ENCODE data around the gene GALNT1.

The GALNT1 gene

DNA sequence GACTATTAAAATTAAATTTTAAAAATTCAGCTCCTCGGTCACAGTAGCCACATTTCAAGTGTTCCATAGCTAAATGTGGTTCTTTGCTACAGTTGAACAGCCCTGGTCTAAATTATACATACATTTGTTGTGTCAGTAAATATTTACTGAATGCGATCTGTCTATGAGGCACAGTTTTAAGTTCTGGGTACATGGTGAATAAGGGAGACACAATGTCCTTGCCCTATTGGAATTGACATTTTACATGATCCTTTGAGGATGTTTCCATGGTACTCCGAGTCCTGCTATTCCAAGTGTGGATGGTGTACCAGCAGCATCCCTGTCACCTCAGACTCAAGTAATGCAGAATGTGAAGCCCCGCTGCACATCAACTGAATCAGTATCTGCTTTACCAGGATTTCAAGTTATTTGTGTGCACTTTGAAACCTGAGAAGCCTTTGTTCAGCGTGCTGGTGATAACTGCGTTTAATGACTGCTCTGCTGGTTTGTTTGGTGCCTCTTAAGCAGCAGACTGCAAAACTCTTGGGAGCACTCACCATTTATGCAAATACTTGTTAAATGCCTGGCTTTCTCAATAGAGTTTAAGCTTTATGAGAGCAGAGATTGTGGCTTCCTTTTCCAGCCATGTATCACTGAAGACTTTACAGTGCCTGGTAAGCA lies 1.5 kb downstream of the GALNT1 start:
- DNase-seq (ENCODE audit: low spot score) = peak; percentile 17

DNA sequence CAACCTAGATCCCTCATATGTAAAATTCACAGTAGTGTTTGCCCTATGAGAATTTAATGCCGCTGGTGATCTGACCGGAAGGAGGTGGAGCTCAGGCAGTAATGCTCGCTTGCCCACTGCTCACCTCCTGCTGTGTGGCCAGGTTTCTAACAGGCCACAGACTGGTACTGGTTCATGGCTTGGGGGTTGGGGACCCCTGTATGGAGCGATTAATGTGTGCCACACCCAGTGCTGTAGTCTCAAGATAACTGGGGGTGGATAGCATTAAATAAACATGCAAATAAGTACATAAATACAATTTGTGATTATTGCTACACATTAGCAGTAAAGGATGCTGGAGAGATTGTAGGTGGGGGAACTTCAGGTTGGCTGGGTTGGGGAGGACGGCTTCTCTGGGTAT lies 3.2 kb downstream of the GALNT1 start:
- DNase-seq (ENCODE audit: low spot score) = no peak

DNA sequence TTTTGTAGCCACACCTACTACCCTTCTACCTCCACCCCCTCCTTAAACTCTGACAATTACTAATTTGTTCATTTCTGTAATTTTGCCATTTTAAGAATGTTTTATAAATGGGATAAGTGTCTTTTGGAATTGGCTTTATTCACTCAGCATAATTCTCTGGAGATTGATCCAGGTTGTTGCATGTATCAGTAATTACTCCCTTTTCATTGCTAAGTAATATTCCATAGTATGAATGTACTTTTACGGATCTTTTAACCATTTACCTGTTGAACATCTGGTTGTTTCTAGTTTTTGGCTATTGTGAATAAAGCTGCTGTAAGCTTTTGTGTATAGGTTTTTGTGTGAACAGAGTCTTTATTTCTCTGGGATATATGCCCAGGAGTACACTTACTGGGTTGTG lies 4.1 kb downstream of the GALNT1 start:
- no peak for DNase-seq (ENCODE audit: low spot score)

DNA sequence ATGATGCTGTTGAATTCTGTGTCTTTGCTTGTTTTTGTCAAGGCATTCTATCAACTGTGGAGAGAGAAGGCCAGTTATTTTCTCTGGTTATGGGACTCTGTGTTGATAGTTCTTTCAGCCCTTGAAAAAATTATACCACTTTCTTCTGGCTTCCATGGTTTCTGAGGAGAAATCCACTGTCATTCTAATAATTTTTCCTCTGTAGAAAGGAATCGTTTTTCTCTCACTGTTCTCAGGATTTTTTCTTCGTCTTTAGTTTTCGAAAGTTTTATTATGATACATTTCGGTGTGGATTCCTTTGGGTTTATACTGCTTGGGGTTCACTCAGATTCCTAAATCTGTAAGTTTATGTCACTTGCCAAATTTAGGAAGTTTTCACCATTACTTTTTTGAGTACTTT lies 6.6 kb downstream of the GALNT1 start:
- no peak for DNase-seq (ENCODE audit: low spot score)

DNA sequence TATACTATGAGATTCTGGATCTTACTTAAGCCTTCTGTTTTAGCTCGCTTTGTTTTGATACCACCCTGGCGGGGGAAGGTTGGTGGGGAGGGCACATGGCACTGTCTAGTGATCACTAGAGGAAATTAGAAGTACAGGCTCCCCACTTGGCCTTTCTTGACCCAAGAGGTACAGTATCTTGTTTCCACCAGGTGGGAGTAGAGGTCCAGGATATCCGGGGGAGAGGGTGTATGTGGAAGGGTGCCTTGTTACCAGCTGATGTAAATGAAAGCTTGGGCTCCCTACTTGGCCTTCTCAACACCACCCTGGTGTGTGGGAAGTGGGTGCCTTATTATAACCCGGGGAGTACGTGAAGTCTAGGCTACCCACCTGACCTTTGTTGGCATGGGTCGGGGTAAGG lies 7.5 kb downstream of the GALNT1 start:
- DNase-seq (ENCODE audit: low spot score) = no peak

DNA sequence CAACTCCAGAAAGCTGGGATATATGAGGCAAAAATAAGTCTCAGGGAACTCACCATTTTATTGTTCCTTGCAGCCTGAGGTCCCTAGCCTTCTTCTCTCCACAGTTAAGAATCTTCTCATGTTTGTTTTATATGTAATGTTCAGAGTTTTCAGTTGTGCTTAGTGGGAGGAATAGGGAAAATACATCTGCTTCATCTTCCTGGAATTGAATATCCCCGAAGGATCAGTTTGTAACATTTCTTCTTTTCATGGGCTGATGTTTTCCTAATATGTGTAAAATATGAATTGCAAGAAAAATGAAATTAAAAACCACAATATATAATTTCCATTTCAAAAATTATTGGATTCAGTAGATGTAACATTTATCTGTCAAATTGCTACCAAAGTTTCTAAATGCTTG lies 8.0 kb downstream of the GALNT1 start:
- DNase-seq (ENCODE audit: low spot score) = no peak

DNA sequence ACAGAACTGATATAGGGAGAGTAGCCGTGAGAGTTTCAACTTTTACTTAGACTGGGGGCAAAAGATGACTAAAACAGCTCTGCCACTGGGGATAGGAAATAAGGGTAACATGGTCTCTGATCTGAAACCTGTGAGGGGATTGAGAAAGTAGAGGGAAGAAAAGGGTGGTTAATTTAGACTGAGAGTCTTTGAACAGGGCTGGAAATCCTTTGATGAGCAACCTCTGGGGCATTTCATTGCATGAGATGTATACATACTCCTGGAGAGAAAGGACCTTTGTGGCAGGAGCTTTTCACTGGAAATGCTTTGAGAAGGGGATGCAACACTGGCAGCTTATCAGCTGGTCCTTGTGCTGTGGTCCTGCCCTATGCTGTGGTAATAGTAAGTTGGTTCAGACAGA lies 9.4 kb downstream of the GALNT1 start:
- no peak for DNase-seq (ENCODE audit: low spot score)

DNA sequence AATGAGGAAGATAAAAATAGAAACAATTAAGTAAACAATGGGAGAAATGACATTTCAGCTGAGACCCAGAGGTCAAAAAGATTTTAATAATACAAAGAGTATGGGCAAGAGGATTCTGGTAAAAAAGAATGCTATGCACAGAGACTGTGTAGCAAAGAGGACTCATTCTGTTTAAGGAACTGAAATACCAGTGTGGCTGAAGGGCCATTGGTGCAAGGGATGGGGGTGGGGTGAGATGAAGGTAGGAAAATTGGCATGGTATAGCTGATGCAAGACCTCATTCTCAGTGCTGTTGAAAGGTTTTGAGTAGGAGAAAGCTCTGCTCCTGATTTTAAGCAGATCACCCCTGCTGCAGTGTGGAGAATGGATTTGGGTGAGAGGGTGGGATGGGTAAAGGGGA lies 10.8 kb downstream of the GALNT1 start:
- no peak for DNase-seq (ENCODE audit: low spot score)

DNA sequence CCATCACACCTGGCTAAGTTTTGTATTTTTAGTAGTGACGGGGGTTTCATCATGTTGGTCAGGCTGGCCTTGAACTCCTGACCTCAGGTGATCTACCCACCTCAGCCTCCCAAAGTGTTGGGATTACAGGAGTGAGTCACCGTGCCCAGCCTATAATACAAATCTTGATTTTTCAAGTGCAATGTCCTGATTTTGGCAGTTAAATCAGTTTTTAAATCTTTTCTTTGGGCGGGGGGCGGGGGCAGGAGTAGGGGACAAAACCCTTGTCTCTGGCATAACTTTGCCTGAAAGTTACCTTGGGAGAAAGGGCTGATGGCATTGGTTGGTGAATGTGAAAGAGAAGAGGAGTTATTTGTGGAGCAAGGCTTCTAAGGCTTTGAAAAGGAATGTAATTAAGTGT lies 12.3 kb downstream of the GALNT1 start:
- no peak for DNase-seq (ENCODE audit: low spot score)

DNA sequence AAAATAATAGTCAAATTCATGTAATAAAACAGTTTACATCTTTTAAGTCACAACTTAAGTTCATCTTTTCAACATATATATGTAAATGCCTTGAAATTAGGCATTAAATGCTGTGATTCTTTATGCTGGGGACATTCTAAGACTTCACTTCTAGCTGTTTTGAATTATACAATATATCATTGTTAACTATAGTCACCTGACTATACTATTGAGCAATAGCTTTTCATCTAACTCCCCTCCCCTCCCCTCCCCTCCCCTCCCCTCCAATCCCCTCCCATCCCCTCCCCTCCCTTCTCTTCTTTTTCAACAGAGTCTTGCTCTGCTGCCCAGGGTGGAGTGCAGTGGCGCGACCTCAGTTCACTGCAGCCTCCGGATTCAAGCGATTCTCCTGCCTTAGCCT lies 16.2 kb downstream of the GALNT1 start:
- DNase-seq (ENCODE audit: low spot score) = no peak

DNA sequence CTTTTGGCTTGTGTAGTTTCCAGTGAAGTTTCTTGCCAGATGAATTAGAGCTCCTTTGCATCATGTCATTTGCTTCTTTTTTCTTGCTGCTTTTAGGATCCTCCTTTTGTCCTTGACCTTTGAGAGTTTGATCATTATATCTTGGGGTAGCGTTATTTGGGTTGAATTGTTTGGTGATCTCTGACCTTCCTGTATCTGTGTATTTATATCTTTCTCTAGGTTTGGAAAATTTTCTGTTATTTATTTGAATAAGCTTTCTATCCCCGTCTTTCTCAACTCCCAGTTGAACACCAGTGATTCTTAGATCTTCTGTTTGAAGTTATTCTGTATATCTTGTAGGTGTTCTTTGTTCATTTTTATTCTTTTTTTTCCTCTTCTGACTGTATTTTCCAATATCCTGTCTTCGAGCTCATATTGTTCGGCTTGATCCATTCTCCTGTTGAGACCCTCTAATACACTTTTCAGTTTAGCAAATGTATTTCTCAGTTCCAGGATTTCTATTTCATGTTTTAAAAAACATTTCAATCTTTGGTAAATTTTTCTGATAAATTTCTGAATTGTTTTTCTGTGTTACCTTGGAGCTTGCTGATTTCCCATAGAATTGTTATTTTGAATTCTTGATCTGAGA lies 20.8 kb downstream of the GALNT1 start:
- DNase-seq (ENCODE audit: low spot score) = no peak

DNA sequence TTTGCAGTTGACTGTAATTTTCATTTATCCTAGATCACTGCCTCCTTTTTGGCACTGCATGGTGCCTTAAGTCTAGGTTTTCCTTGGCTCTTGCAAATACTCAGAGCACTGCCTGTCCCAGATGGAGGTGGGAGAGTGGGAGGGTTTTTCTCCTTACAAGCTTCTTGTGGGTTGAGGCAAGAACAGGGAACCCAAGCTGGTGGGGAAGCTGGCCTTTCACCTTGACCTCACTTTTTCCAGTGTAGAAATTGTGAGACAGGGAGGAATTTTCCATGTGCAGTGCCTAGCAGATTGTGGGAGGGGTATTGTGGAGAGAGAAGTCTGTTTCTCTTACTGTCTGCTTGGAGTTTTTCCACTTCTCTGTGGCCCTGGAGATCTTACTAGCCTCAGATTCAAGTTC lies 21.5 kb downstream of the GALNT1 start:
- DNase-seq (ENCODE audit: low spot score) = no peak

DNA sequence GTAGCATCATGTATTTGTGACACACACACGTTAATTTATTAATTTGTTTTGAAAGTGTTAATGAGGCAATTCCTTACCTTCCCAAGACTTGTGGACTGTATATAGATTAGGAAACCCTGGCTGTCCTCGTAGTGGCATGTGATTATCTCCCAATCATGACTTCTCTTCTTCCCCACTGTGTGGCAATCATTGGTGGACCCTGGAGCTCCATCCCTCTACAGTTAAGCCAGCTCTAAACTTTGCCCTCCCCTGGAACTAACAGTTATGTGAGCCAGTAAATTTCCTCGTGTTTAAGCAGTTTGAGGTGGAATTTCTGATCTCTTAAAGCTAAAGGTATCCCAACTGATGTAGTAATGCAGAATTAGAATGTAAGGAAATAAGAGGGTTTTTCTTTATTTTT lies 22.0 kb downstream of the GALNT1 start:
- no peak for DNase-seq (ENCODE audit: low spot score)

DNA sequence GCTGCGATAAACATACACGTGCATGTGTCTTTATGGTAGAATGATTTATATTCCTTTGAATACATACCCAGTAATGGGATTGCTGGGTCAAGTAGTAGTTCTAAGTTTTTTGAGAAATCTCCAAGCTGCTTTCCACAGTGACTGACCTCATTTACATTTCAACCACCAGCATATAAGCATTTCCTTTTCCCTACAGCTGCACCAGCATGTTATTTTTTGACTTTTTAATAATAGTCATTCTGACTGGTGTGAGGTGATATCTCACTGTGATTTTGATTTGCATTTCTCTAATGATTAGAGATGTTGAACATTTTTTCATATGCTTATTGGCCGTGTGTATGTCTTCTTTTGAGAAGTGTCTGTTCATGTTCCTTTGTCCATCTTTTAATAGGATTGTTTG lies 22.8 kb downstream of the GALNT1 start:
- DNase-seq (ENCODE audit: low spot score) = no peak

DNA sequence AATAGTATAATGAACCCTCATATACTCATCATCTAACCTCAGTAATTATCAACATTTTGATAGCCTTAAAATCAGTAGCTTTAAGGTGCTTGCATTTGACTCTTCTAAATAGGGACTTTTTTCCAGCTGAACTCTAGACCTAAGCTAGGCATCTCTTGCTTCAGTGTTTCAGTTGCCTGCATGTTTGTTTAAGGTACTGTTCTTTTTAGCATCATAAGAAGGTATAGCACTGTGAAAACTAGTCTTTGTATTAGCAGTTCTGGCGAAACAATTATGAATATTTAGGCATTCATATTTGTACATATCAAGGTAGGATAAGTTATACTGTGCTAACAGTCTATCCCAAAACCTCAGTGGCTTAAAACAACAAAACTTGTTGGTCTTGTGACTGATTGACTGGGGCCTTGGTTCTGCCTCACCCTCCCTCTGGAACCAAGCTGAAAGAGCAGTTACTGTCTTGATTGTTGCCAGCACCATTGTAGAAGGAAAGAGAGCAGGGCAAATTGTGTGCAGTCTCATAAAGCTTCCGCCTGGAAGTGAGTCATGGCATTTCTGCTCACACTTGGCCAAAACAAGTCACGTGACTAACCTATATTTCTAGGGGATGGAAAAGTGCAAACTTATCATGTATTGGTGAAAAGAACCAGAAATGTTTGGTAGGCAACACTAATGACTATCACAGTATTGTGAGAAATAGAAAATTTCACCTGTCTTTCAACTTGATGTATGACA lies 24.3 kb downstream of the GALNT1 start:
- no peak for DNase-seq (ENCODE audit: low spot score)

DNA sequence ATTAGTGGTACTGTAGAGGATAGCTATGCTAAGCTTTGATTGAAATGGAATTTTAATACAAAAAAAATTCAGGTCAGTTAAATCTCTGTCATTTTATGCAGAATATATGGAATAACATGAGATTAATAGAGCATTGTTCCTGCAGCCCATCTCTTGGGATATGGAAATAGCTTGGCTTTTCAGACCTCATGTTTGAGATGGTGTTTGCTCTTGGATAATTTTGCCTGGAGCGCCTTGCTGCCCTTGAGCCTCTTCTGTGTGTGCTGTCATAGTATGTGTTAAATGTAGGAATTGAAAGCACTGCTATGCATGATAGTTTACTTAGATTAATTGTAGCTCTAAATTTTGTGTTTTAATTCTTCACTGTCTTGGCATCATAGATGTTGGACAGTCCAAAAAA lies 27.7 kb downstream of the GALNT1 start:
- DNase-seq (ENCODE audit: low spot score) = no peak

DNA sequence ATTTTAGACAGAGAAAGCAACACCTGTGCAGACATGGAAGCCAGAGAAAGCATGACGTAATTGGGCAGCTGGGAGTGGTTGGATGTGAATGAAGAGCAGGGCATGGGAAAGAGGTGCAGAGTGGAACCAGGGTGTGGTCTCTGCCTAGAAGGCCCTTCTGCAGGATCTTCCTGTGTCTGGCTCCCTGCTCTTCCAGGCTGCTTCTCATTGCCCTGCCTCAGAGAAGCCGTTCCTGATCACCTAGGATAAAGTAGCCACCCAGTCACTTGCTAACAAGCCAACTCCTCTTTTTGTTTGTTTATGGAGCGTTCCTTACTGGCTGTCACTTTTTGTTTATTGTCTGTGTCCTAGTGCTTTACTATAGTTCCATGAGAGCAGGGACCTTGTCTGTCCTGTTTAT lies 28.5 kb downstream of the GALNT1 start:
- no peak for DNase-seq (ENCODE audit: low spot score)

DNA sequence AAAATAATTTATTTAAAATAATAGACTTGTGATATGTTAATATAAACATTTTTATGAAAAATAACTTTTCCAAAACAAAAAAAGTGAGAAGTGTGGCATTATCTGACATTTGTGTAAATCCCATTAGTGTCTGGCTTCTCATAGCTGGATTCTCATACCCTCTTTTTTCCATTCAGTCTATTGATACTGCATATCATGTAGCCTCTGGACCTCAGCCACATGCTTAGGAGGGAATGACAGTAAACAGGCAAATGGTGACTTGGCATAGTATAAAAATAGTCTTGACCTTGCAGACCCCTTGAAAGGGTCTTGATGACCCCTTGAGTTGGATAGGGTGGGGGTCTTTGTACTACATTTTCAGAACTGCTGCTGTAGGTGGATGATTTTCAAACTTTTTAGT lies 29.2 kb downstream of the GALNT1 start:
- no peak for DNase-seq (ENCODE audit: low spot score)

DNA sequence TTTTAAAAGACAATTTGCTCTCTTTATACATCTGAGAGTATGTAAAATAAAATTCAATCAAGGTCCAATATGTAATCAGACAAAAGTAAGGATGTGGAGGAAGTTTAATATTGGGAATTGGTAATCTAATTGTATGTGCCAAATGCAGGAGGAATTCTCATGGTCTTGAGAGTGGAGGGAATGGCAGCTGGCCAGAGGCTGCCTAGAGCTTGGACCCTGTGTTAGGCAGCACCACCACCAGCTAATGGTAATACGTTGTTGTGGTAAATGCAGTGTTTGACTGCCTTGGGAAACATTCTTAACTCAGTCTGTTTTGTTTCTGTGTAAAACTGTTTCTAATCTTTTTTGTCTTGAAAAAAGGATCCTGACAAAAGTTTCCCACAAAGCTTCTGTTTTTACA lies 30.0 kb downstream of the GALNT1 start:
- DNase-seq (ENCODE audit: low spot score) = no peak

DNA sequence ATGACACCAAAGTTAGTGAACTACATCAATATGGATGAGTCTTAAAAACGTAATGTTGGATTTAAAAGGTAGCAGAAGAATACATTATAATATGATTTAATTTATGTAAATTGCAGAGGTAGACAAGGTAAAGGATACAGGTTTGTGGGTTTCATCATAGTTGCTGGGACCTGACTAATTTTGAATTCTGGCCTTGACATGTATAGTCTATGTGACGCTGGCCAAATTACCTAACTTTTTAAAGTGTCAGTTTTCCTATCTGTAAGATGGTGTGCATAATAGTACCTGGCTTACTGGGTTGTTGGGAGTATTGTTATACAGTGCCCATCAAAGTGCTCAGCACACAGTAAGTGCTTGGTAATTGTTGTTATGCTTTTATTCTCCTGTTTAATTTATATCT lies 34.5 kb downstream of the GALNT1 start:
- no peak for DNase-seq (ENCODE audit: low spot score)

DNA sequence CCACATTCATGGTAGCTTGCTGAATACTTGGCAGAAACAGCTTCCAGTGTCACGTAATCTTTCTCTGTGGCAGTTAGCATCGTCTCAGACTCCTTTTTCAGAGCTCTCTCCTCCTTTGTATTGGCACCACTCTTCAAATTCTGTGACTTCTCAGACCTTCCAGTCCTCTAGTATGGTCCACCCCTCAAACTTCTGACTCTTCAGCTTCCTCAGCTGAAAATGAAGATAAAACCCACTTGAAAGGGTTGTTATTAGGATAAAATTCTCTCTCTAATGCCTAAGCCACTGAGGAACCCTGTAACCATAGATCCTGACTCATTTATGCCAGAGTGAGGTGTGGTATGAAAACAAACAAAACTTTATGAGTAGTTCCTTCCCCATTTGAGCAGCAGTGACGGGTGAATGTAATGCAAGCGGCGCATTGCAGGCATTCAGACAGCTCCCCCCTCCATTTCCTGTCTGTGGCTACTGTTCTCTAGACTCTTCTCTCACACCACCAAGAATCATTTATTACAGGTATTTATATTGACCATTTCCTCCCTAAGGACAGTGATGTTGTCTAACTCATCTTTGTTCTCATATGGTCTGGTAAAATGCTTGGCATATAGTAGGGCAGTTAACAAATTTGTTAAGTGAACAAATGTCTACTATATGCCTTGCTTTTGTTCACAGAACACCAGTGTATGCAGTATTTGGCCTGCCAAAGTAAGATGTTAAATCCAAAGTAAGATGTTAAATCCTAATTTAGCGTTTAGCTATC lies 35.3 kb downstream of the GALNT1 start:
- peak; percentile 82 for DNase-seq (ENCODE audit: low spot score)

DNA sequence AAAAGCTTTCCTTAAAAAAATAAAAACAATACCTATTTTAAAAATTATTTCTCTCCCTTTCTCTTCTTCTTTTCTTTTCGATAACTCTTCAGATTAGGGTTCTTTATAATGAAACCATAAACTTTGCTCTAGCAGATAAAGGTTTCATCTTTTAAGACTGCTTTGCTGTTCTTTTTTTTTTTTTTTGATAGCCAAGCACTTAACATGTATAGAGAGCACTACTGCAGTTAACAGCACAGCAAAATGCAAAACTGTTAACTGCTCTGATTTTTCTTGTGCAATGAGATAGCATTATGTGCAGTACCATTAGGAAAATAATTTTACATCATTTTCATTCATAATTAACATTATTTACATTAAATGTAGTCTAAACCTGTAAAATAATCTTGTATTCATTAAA lies 36.3 kb downstream of the GALNT1 start:
- DNase-seq (ENCODE audit: low spot score) = no peak

DNA sequence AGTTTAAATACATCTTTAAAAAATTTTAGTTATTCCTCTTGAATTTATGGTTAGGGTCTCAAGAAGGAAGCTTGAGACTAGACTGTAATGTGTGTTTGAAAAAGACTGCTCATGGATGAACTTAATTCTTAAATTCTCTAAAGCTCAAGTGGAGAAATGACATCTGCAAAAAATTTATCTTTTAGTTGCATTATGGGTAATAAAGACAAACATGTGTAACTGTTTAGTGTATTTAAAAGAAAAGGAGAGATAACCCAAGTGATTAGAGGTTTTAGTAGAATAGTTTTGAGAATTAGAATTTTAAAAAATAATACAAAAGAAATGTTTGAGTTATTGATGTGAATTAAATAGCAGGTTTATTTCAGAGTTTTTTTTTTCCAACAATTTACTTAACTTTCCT lies 36.7 kb downstream of the GALNT1 start:
- DNase-seq (ENCODE audit: low spot score) = no peak
